ENCODE results near the gene ZNF507. TPM values are rescaled to one million over a fixed set of nuclear protein-coding genes. Genes with fewer than 3 reads are reported as not detected.
"Not testable (repeated sequence)": the region's sequence is repeated elsewhere in the genome, so short reads cannot be mapped to it uniquely, and the experiment has no call there.

The ZNF507 gene
- total RNA-seq, 6 experiments from 2014 or later: 7.1 to 10.9 (median 9.1) TPM

DNA sequence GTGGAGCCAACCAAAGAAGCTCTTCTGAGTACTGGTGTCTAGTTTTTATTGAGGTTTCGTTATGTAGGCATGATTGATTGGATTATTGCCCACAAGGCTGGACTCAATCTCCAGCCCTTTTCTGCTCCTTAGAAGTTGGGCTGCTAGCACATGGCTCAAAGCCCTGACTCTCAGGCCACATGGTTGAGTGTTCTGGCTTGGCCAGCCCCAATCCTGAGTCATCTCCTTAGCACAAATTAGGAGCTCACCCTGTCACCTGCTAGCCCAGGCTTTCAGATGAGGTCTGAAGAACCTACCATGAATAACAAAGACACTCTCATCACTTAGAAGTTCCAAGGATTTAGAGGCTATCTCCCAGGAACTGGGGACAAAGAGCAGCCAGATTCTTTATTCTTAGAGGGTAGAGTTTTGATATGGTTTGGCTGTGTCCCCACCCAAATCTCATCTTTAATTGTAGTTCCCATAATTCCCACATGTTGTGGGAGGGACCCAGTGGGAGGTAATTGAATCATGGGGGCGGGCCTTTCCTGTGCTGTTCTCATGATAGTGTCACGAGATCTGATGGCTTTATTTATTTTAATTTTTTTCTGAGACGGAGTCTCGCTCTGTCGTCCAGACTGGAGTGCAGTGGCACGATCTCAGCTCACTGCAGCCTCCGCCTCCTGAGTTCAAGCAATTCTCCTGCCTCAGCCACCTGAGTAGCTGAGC lies 71.5 kb downstream of the ZNF507 start:
- intact Hi-C loops (cut with DNase I): no loop called here
- Histone ChIP-seq H3K27me3 (no peaks in the 10 kb centered on the region), H3K4me3 (no peak overlapping the region), H3K27ac (no peak overlapping the region), H3K9me3 (no peaks in the 10 kb centered on the region), H3K36me3 (peaks cover 0 to 16% (median 3%) of the 10 kb centered on the region in 4 donors), H3K4me1 (peaks cover 0 to 5% (median 0%) of the 10 kb centered on the region in 4 donors)
- TF ChIP-seq, protein P1, sequence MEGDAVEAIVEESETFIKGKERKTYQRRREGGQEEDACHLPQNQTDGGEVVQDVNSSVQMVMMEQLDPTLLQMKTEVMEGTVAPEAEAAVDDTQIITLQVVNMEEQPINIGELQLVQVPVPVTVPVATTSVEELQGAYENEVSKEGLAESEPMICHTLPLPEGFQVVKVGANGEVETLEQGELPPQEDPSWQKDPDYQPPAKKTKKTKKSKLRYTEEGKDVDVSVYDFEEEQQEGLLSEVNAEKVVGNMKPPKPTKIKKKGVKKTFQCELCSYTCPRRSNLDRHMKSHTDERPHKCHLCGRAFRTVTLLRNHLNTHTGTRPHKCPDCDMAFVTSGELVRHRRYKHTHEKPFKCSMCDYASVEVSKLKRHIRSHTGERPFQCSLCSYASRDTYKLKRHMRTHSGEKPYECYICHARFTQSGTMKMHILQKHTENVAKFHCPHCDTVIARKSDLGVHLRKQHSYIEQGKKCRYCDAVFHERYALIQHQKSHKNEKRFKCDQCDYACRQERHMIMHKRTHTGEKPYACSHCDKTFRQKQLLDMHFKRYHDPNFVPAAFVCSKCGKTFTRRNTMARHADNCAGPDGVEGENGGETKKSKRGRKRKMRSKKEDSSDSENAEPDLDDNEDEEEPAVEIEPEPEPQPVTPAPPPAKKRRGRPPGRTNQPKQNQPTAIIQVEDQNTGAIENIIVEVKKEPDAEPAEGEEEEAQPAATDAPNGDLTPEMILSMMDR (IDR thresholded peaks at IDR 0.05): no peak
- TF ChIP-seq POLR2A (IDR thresholded peaks at IDR 0.05): no peak
- no peak for ATAC-seq
- WGBS (ENCODE audit: insufficient coverage, low coverage, low lambda C conversion rate, missing lambda C conversion rate): 95% methylated on average over 8 of the region's 8 CpGs
- no peak for DNase-seq

DNA sequence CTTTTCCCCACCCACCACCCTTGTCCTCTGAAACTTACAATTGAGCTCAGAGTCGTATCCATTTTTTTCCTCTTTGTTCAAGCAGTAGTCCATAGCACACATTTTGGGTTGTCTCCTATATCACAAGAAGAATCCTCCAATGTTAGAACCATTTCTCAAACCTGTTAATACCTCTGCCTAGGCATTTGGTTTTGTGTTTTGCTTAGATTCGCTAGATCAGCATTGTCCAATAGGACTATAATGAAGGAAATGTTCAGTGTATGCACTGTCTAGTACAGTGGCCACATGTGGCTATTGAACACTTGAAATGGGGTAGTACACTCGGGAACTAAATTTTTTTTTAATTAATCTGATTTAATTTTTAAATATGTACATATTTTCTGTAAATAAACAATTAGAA lies 72.7 kb downstream of the ZNF507 start:
- 83% methylated on average over 3 of the region's 3 CpGs for WGBS (ENCODE audit: insufficient coverage, low coverage, low lambda C conversion rate, missing lambda C conversion rate)
- ATAC-seq (no peak), DNase-seq (no peak)
- Histone ChIP-seq H3K27ac (no peak overlapping the region), H3K4me1 (peaks cover 0 to 5% (median 0%) of the 10 kb centered on the region in 4 donors), H3K4me3 (no peak overlapping the region), H3K9me3 (no peaks in the 10 kb centered on the region), H3K36me3 (peaks cover 0 to 5% (median 0%) of the 10 kb centered on the region in 4 donors), H3K27me3 (no peaks in the 10 kb centered on the region)
- intact Hi-C loops (cut with DNase I): no loop called here
- no peak for TF ChIP-seq POLR2A (IDR thresholded peaks at IDR 0.05)
- TF ChIP-seq, protein P1 (IDR thresholded peaks at IDR 0.05): no peak

DNA sequence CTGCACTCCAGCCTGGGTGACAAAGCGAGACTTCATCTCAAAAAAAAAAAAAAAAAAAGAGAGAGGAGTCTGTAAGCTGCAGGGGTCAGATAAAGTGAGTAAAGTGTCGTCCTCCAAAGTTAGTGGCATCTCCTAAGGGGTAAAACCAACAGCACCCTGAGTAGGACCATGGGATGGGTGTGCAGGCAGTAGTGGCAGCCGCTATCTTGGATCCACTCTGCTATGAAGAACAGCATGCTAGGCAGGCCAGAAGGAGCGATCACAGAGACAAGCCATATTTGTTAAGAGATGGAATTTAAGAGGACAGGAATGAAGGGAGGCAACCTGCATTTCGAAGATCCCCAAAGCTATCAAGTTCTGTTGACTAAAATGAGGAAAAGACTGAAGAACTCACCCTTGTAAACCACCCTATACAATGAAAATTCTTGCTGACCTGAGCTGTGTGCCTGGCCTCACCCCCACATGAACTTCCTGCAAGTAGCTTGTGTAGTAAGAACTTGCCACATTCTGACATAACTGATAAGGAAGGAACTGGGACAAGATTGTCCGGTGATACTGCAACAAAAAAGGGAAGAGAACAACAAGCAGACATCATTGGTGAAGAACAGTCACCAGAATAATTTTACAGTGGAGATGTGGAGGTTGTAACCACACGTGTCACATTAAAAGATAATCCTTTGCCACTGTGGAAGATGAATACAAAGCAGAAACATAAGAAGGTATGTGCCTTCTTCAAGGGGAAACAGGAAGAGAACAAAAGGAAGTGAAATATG lies 76.4 kb downstream of the ZNF507 start:
- no peak overlapping the region for H3K4me3 ChIP-seq
- TF ChIP-seq POLR2A (IDR thresholded peaks at IDR 0.05): no peak
- TF ChIP-seq, protein P1 (IDR thresholded peaks at IDR 0.05): no peak
- peak; percentile 71 to 80 (median 74) for ATAC-seq
- intact Hi-C loops (cut with DNase I): no loop called here
- H3K36me3 ChIP-seq: no peaks in the 10 kb centered on the region
- peaks cover 0 to 5% (median 0%) of the 10 kb centered on the region in 4 donors for H3K4me1 ChIP-seq
- H3K9me3 ChIP-seq: no peaks in the 10 kb centered on the region
- no peaks in the 10 kb centered on the region for H3K27me3 ChIP-seq
- no peak overlapping the region for H3K27ac ChIP-seq
- WGBS (ENCODE audit: insufficient coverage, low coverage, low lambda C conversion rate, missing lambda C conversion rate): 52% methylated on average over 5 of the region's 7 CpGs
- no peak for DNase-seq

DNA sequence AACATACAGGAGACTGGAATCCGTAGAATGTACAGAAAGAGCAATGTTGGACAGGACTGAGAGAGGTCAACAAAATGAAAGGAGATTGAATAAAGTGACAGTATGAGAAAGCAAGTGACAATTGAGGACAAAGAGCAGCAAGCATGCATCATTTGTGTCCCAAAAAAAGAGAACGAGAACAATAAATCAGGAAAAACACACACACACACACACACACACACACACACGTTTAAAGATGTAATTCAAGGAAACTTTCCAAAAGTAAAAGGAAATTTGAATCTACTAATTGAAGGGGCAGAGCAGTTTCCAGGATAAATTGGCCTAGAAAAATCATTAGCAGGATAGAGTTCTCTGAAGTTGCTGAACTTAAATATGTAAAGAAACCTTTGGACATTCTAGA lies 77.0 kb downstream of the ZNF507 start:
- Histone ChIP-seq H3K4me3 (no peak overlapping the region), H3K4me1 (peaks cover 0 to 5% (median 0%) of the 10 kb centered on the region in 4 donors), H3K9me3 (no peaks in the 10 kb centered on the region), H3K36me3 (no peaks in the 10 kb centered on the region), H3K27ac (no peak overlapping the region), H3K27me3 (no peaks in the 10 kb centered on the region)
- TF ChIP-seq POLR2A (IDR thresholded peaks at IDR 0.05): no peak
- TF ChIP-seq, protein P1 (IDR thresholded peaks at IDR 0.05): no peak
- ATAC-seq (peak in 1 of 4 donors; percentile 11), DNase-seq (no peak)
- WGBS (ENCODE audit: insufficient coverage, low coverage, low lambda C conversion rate, missing lambda C conversion rate): 24% methylated on average over 2 of the region's 3 CpGs
- intact Hi-C loops (cut with DNase I): no loop called here

DNA sequence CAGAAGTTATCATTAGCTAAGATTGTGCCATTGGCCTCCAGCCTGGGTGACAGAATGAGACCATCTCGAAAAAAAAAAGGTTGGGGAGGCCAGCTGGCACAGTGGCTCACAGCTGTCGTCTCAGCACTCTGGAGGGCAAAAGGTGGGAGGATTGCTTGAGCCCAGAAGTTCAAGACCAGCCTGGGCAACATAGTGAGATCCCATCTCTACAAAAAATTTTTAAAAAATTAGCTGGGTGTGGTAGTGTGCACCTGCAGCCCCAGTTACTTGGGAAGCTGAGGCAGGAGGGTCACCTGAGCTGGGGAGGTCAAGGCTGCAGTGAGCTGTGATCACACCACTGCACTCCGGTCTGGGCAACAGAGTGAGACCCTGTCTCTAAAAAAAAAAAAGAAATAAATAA lies 78.5 kb downstream of the ZNF507 start:
- ATAC-seq; DNase-seq; H3K27me3 ChIP-seq; intact Hi-C loops (cut with DNase I); H3K36me3 ChIP-seq; H3K4me3 ChIP-seq; H3K27ac ChIP-seq; H3K4me1 ChIP-seq; H3K9me3 ChIP-seq: not testable (repeated sequence)
- 89% methylated on average over 2 of the region's 3 CpGs for WGBS (ENCODE audit: insufficient coverage, low coverage, low lambda C conversion rate, missing lambda C conversion rate)

Data from right lobe of liver (tissue), 6 donors.